PC-3 (cell line): ENCODE data around the gene MDC1. TPM values are rescaled to one million over a fixed set of nuclear protein-coding genes. Genes with fewer than 3 reads are reported as not detected.

Experiments
- ATAC-seq: fragments of 200-7000 bp; cut with Tn5 transposase; 2 replicates; pipeline ENCODE4 v1.9.1; 2020; ENCODE audit warnings: mild to moderate bottlenecking, moderate library complexity
- BruUV-seq: library from RNA; stranded (reverse); fragments of 400-500 nt; replicated peaks from 2 replicates; lab custom pipeline; 2021; lab: Mats Ljungman, UMichigan
- CTCF ChIA-PET: fragments of 300-600 bp; sonication (Branson Sonifier 250); formaldehyde crosslinking; loops from one replicate; lab custom pipeline; 2022; ENCODE audit warnings: antibody characterized with exemption; lab: Charles Lee
- POLR2A ChIA-PET: fragments of 300-600 bp; sonication (Branson Sonifier 250); formaldehyde crosslinking; loops from one replicate; lab custom pipeline; 2022; ENCODE audit warnings: antibody characterized with exemption; ENCODE audit not compliant: unreplicated experiment; lab: Charles Lee
- DNase-seq: peaks from one replicate; pipeline ENCODE4 v3.0.0-alpha.2; 2015
- H2AFZ ChIP-seq: fragments of 300-600 bp; sonication (generic); 2 replicates; pipeline ENCODE4 v1.6.0; 2016; ENCODE audit warnings: antibody characterized with exemption, low read length
- H3F3A ChIP-seq: fragments of 300-600 bp; sonication (generic); one replicate; pipeline ENCODE4 v1.6.0; 2017; ENCODE audit warnings: antibody characterized with exemption, low read length, control low read depth, mild to moderate bottlenecking; ENCODE audit not compliant: unreplicated experiment
- H3K27ac ChIP-seq: fragments of 300-600 bp; sonication (generic); 2 replicates; pipeline ENCODE4 v1.5.1; 2016; ENCODE audit warnings: mild to moderate bottlenecking, low read length
- H3K27me3 ChIP-seq: fragments of 300-600 bp; sonication (generic); 2 replicates; pipeline ENCODE4 v1.6.1; 2016; ENCODE audit warnings: low read length, mixed read lengths
- H3K36me3 ChIP-seq: fragments of 300-600 bp; sonication (generic); 2 replicates; pipeline ENCODE4 v1.6.1; 2016; ENCODE audit warnings: low read depth, mixed run types, low read length, mixed read lengths
- H3K4me1 ChIP-seq: fragments of 300-600 bp; sonication (generic); 2 replicates; pipeline ENCODE4 v1.5.1; 2016; ENCODE audit warnings: low read length; ENCODE audit not compliant: insufficient read depth
- H3K4me2 ChIP-seq: fragments of 300-600 bp; sonication (generic); 2 replicates; pipeline ENCODE4 v1.6.0; 2016; ENCODE audit warnings: low read length
- H3K4me3 ChIP-seq: fragments of 300-600 bp; sonication (generic); 2 replicates; pipeline ENCODE4 v1.5.1; 2016; ENCODE audit warnings: mild to moderate bottlenecking, low read length, mixed read lengths
- H3K79me2 ChIP-seq: fragments of 300-600 bp; sonication (generic); 2 replicates; pipeline ENCODE4 v1.6.1; 2017; ENCODE audit warnings: low read length, mixed read lengths
- H3K9ac ChIP-seq: fragments of 300-600 bp; sonication (generic); 2 replicates; pipeline ENCODE4 v1.6.0; 2016; ENCODE audit warnings: mild to moderate bottlenecking, low read length
- H3K9me2 ChIP-seq: fragments of 300-600 bp; sonication (generic); replicated peaks from 2 replicates; pipeline ENCODE4 v1.6.1; 2016; ENCODE audit warnings: mixed run types, low read length, mixed read lengths
- H3K9me3 ChIP-seq: fragments of 300-600 bp; sonication (generic); 2 replicates; pipeline ENCODE4 v1.6.1; 2016; ENCODE audit warnings: low read length, mixed read lengths
- H4K20me1 ChIP-seq: fragments of 300-600 bp; sonication (generic); 2 replicates; pipeline ENCODE4 v1.6.1; 2016; ENCODE audit warnings: low read length, mixed read lengths
- EZH2 ChIP-seq: fragments of 300-600 bp; sonication (generic); IDR thresholded peaks from one replicate; pipeline ENCODE4 v1.6.1; 2017; ENCODE audit warnings: antibody characterized with exemption, mild to moderate bottlenecking, low read length; ENCODE audit not compliant: unreplicated experiment
- EZH2phosphoT487 ChIP-seq: fragments of 300-600 bp; sonication (generic); IDR thresholded peaks from 2 replicates; pipeline ENCODE4 v1.6.1; 2018; ENCODE audit warnings: mild to moderate bottlenecking, antibody characterized with exemption, low read length, borderline replicate concordance
- intact Hi-C: fragments of 100-400 bp; cut with micrococcal nuclease; formaldehyde crosslinking; loops from 2 replicates; pipeline ENCODE4 v1.9.0; 2023
- total RNA-seq: library from RNA; depleted of rRNA; stranded (reverse); fragments of >200 nt; gene quantifications from 2 replicates; pipeline ENCODE4 v1.2.3, GENCODE V29; 2014
- TF ChIP-seq, protein P1 (sequence below): fragments of 300-600 bp; sonication (generic); conservative IDR thresholded peaks from 2 replicates; pipeline ENCODE4 v1.5.1; 2017; ENCODE audit warnings: antibody characterized with exemption, low read depth, mild to moderate bottlenecking, low read length

Gene MDC1
- total RNA-seq, 1 experiment from 2014 or later, result 19.6 TPM

DNA sequence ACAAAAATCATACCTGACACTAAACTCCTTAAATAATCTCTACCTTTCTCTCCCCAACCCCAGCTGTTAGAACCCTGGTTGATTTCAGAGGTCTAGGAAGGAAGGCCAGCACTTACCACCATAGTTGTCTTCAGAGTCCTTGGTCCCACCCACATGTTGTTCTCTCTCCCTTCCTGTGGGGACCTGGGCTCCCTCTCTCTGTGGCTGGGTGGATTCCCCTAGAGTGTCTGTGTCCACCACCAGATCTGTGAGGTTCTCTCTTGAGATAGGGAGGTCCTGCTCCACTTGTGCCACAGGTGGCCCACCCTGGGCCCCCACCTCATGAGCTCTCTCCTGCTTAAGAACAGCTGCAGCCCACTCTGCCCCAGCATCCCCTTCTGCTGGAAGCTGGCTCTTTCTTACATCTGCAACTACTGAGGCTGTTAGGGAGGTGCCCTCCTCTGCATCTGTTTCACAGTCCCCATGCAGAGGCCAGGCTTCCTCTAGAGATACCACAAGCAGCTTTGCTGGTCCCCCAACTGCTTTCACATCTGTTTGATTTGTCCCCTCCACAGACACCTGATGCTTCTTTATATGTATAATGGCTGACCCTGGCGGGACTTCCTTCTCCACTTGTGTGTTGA lies 5.2 kb downstream of the MDC1 start:
- intact Hi-C loops, result no loop called here
- ATAC-seq, result no peak
- Histone ChIP-seq H3K79me2 (peaks cover 20% of the 10 kb centered on the region), H3K9me3 (no peaks in the 10 kb centered on the region), H3K9me2 (no peaks in the 10 kb centered on the region), H3K27me3 (no peaks in the 10 kb centered on the region), H3K27ac (no peak overlapping the region), H4K20me1 (no peaks in the 10 kb centered on the region), H3K4me1 (peaks cover 12% of the 10 kb centered on the region), H3K4me2 (no peak overlapping the region), H3K36me3 (peaks cover 25% of the 10 kb centered on the region), H2AFZ (no peak overlapping the region), H3K4me3 (no peak overlapping the region), H3F3A (no peaks in the 10 kb centered on the region), H3K9ac (no peak overlapping the region)
- TF ChIP-seq EZH2phosphoT487 (no peak), EZH2 (no peak)
- TF ChIP-seq, protein P1, sequence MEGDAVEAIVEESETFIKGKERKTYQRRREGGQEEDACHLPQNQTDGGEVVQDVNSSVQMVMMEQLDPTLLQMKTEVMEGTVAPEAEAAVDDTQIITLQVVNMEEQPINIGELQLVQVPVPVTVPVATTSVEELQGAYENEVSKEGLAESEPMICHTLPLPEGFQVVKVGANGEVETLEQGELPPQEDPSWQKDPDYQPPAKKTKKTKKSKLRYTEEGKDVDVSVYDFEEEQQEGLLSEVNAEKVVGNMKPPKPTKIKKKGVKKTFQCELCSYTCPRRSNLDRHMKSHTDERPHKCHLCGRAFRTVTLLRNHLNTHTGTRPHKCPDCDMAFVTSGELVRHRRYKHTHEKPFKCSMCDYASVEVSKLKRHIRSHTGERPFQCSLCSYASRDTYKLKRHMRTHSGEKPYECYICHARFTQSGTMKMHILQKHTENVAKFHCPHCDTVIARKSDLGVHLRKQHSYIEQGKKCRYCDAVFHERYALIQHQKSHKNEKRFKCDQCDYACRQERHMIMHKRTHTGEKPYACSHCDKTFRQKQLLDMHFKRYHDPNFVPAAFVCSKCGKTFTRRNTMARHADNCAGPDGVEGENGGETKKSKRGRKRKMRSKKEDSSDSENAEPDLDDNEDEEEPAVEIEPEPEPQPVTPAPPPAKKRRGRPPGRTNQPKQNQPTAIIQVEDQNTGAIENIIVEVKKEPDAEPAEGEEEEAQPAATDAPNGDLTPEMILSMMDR, result no peak
- POLR2A ChIA-PET, result no interaction called here
- no TSS peak for BruUV-seq
- DNase-seq, result no peak
- CTCF ChIA-PET, result no interaction called here

DNA sequence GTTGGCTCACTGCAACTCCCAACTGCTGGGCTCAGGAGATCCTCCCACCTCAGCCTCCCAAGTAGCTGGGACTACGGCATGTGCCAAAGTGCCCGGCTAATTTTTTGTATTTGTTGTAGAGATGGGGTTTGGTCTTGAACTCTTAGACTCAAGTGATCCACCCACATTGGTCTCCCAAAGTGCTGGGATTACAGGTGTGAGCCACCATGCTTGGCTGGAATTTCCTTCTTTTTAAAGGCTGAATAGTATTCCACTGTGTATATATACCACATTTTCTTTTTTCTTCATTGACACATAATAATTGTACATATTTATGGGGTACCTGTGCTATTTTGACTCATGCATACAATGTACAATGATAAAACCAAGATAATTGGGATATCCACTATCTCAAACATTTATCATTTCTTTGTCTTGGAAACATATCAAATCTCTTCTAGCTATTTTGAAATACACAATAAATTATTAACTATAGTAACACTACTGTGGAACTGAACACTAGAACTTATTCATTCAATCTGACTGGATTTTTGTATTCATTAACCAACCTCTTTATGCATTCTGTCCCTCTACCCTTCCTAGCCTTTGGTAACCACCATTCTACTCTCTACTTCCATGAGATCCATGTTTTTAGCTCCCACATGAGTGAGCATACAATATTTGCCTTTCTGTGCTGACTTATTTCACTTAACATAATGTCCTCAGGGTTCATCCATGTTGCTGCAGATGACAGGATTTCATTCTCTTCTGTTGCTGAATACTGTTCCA lies 7.8 kb downstream of the MDC1 start:
- POLR2A ChIA-PET, result no interaction called here

More for the DNA sequence above, 7.8 kb downstream of the MDC1 start:
- H3K9ac ChIP-seq, result no peak overlapping the region
- CTCF ChIA-PET, result no interaction called here
- peaks cover 26% of the 10 kb centered on the region for H3K36me3 ChIP-seq
- no peaks in the 10 kb centered on the region for H3K27me3 ChIP-seq
- H3K4me1 ChIP-seq, result no peaks in the 10 kb centered on the region
- ATAC-seq (no peak), DNase-seq (no peak)
- H4K20me1 ChIP-seq, result no peaks in the 10 kb centered on the region
- no TSS peak for BruUV-seq
- no peaks in the 10 kb centered on the region for H3K9me3 ChIP-seq
- no peak overlapping the region for H3K4me2 ChIP-seq
- intact Hi-C loops, result no loop called here
- TF ChIP-seq EZH2phosphoT487, result no peak
- TF ChIP-seq EZH2, result no peak
- TF ChIP-seq, protein P1, result no peak
- H3K9me2 ChIP-seq, result no peaks in the 10 kb centered on the region
- no peak overlapping the region for H2AFZ ChIP-seq
- no peak overlapping the region for H3K4me3 ChIP-seq
- H3K79me2 ChIP-seq, result no peaks in the 10 kb centered on the region
- H3K27ac ChIP-seq, result no peak overlapping the region
- no peaks in the 10 kb centered on the region for H3F3A ChIP-seq
